ENCODE measurements around the gene TUBA1A.

DNA sequence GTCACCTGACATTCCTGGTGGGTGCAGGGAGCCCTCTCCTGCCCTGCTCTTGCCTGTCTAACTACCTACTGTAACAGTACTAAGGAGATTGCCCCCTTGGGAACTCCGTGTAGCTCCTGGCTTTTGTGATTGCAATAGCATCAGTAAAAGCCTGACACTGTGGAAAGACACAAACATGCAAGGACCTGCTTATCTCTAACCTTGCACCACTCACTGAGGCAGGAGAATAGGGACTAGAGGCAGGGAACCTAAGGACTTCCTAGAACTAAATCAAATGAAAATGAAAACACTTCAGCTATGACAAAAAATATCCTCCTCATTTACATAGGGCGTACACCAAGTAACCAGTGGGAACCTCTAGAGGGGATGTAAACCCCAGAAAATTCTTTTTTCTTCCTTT is 28.5 kb downstream of the TUBA1A start:
- TF ChIP-seq, protein P1, sequence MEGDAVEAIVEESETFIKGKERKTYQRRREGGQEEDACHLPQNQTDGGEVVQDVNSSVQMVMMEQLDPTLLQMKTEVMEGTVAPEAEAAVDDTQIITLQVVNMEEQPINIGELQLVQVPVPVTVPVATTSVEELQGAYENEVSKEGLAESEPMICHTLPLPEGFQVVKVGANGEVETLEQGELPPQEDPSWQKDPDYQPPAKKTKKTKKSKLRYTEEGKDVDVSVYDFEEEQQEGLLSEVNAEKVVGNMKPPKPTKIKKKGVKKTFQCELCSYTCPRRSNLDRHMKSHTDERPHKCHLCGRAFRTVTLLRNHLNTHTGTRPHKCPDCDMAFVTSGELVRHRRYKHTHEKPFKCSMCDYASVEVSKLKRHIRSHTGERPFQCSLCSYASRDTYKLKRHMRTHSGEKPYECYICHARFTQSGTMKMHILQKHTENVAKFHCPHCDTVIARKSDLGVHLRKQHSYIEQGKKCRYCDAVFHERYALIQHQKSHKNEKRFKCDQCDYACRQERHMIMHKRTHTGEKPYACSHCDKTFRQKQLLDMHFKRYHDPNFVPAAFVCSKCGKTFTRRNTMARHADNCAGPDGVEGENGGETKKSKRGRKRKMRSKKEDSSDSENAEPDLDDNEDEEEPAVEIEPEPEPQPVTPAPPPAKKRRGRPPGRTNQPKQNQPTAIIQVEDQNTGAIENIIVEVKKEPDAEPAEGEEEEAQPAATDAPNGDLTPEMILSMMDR (IDR thresholded peaks at IDR 0.05 in 2 of 3, conservative IDR thresholded peaks at IDR 0.05 in 1 of 3; ENCODE audit: borderline replicate concordance in 1 of 3, insufficient read depth in 1 of 3, low read depth in 2 of 3, low read length in 2 of 3): no peak
- TF ChIP-seq POLR2A (IDR thresholded peaks at IDR 0.05; ENCODE audit: borderline replicate concordance, extremely low read depth, insufficient read depth, insufficient read length) (no peak), ZFX (IDR thresholded peaks at IDR 0.05) (no peak), EZH2 (IDR thresholded peaks at IDR 0.05) (no peak), POLR2AphosphoS5 (IDR thresholded peaks at IDR 0.05; ENCODE audit: low read depth, low read length) (no peak), SRF (IDR thresholded peaks at IDR 0.05; ENCODE audit: low read depth) (no peak), RAD21 (IDR thresholded peaks at IDR 0.05; ENCODE audit: low read depth) (no peak), EZH2phosphoT487 (IDR thresholded peaks at IDR 0.05; ENCODE audit: borderline replicate concordance) (no peak), ZNF274 (IDR thresholded peaks at IDR 0.05; ENCODE audit: low read depth, low read length) (no peak)
- TF ChIP-seq, protein P2, sequence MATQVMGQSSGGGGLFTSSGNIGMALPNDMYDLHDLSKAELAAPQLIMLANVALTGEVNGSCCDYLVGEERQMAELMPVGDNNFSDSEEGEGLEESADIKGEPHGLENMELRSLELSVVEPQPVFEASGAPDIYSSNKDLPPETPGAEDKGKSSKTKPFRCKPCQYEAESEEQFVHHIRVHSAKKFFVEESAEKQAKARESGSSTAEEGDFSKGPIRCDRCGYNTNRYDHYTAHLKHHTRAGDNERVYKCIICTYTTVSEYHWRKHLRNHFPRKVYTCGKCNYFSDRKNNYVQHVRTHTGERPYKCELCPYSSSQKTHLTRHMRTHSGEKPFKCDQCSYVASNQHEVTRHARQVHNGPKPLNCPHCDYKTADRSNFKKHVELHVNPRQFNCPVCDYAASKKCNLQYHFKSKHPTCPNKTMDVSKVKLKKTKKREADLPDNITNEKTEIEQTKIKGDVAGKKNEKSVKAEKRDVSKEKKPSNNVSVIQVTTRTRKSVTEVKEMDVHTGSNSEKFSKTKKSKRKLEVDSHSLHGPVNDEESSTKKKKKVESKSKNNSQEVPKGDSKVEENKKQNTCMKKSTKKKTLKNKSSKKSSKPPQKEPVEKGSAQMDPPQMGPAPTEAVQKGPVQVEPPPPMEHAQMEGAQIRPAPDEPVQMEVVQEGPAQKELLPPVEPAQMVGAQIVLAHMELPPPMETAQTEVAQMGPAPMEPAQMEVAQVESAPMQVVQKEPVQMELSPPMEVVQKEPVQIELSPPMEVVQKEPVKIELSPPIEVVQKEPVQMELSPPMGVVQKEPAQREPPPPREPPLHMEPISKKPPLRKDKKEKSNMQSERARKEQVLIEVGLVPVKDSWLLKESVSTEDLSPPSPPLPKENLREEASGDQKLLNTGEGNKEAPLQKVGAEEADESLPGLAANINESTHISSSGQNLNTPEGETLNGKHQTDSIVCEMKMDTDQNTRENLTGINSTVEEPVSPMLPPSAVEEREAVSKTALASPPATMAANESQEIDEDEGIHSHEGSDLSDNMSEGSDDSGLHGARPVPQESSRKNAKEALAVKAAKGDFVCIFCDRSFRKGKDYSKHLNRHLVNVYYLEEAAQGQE (IDR thresholded peaks at IDR 0.05; ENCODE audit: low read depth): no peak
- TF ChIP-seq, protein P3, sequence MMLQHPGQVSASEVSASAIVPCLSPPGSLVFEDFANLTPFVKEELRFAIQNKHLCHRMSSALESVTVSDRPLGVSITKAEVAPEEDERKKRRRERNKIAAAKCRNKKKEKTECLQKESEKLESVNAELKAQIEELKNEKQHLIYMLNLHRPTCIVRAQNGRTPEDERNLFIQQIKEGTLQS (IDR thresholded peaks at IDR 0.05): no peak

Measured in HCT116 (cell line).